Hematopoietic multipotent progenitor cell treated with erythropoietin and hydrocortisone succinate and interleukin-3 and kit ligand, for 15 days (in vitro differentiated cells): Measurements from ENCODE around the gene SPINK7.

ENCODE experiments used
- DNase-seq: peaks from one replicate; pipeline ENCODE4 v3.0.0-alpha.2; 2015; ENCODE audit warnings: low spot score

Gene SPINK7

GRCh38 chr5:148343603-148344487 is 31.6 kb downstream of the SPINK7 start:
- peak; percentile 70 for DNase-seq

GRCh38 chr5:148347706-148348105 is 35.5 kb downstream of the SPINK7 start:
- DNase-seq: no peak

GRCh38 chr5:148352696-148353095 is 40.5 kb downstream of the SPINK7 start:
- no peak for DNase-seq

GRCh38 chr5:148353634-148354033 is 41.4 kb downstream of the SPINK7 start:
- peak; percentile 20 for DNase-seq

- no peak for DNase-seq
Measured at GRCh38 chr5:148364343-148364742, 52.1 kb downstream of the SPINK7 start.
